MM.1S (cell line): ENCODE measurements around the gene IFNK.

ENCODE experiments used
- DNase-seq: peaks from one replicate; pipeline ENCODE4 v3.0.0-alpha.2; 2015
- H2AFZ ChIP-seq: fragments of 300-600 bp; sonication (generic); 2 replicates; pipeline ENCODE4 v1.6.0; 2016; ENCODE audit warnings: antibody characterized with exemption, low read length
- H3F3A ChIP-seq: fragments of 300-600 bp; sonication (generic); 2 replicates; pipeline ENCODE4 v1.6.1; 2016; ENCODE audit warnings: mild to moderate bottlenecking, antibody characterized with exemption, low read length, moderate library complexity, mixed read lengths; ENCODE audit not compliant: insufficient read depth
- H3K27ac ChIP-seq: fragments of 300-600 bp; sonication (generic); 2 replicates; pipeline ENCODE4 v1.5.1; 2016; ENCODE audit warnings: mild to moderate bottlenecking, low read length
- H3K27me3 ChIP-seq: fragments of 300-600 bp; sonication (generic); replicated peaks from 2 replicates; pipeline ENCODE4 v1.6.0; 2016; ENCODE audit warnings: low read length; ENCODE audit not compliant: insufficient read depth
- H3K36me3 ChIP-seq: fragments of 300-600 bp; sonication (generic); replicated peaks from 2 replicates; pipeline ENCODE4 v1.6.1; 2016; ENCODE audit warnings: mild to moderate bottlenecking, low read length, mixed read lengths; ENCODE audit not compliant: insufficient read depth
- H3K4me1 ChIP-seq: fragments of 300-600 bp; sonication (generic); 2 replicates; pipeline ENCODE4 v1.6.1; 2016; ENCODE audit warnings: low read length, mixed read lengths
- H3K4me2 ChIP-seq: fragments of 300-600 bp; sonication (generic); 2 replicates; pipeline ENCODE4 v1.6.0; 2016; ENCODE audit warnings: low read depth, low read length
- H3K4me3 ChIP-seq: fragments of 300-600 bp; sonication (generic); 2 replicates; pipeline ENCODE4 v1.5.1; 2016; ENCODE audit warnings: low read length, mixed read lengths
- H3K79me2 ChIP-seq: fragments of 300-600 bp; sonication (generic); 2 replicates; pipeline ENCODE4 v1.6.1; 2016; ENCODE audit warnings: mixed run types, low read length, mixed read lengths
- H3K9ac ChIP-seq: fragments of 300-600 bp; sonication (generic); 2 replicates; pipeline ENCODE4 v1.6.1; 2016; ENCODE audit warnings: low read length, mixed read lengths
- H3K9me2 ChIP-seq: fragments of 300-600 bp; sonication (generic); replicated peaks from 2 replicates; pipeline ENCODE4 v1.6.1; 2016; ENCODE audit warnings: mild to moderate bottlenecking, low read length, mixed read lengths; ENCODE audit not compliant: insufficient read depth
- H3K9me3 ChIP-seq: fragments of 300-600 bp; sonication (generic); replicated peaks from 2 replicates; pipeline ENCODE4 v1.6.1; 2016; ENCODE audit warnings: mild to moderate bottlenecking, low read length, mixed read lengths; ENCODE audit not compliant: insufficient read depth
- H4K20me1 ChIP-seq: fragments of 300-600 bp; sonication (generic); 2 replicates; pipeline ENCODE4 v1.6.1; 2016; ENCODE audit warnings: mild to moderate bottlenecking, low read length, moderate library complexity, mixed read lengths; ENCODE audit not compliant: insufficient read depth
- CTCF ChIP-seq: fragments of 300-600 bp; sonication (generic); IDR thresholded peaks from 2 replicates; pipeline ENCODE4 v1.5.1; 2016; ENCODE audit warnings: antibody characterized with exemption, low read length, mixed read lengths
- EZH2 ChIP-seq: fragments of 300-600 bp; sonication (generic); optimal IDR thresholded peaks from 2 replicates; pipeline ENCODE3; 2017; ENCODE audit warnings: low read depth, mild to moderate bottlenecking, antibody characterized with exemption, low read length, mixed read lengths
- EZH2phosphoT487 ChIP-seq: fragments of 300-600 bp; sonication (generic); IDR thresholded peaks from 2 replicates; pipeline ENCODE4 v1.6.1; 2018; ENCODE audit warnings: antibody characterized with exemption, low read length

The IFNK gene

GRCh38 chr9:27519466-27520465, 4.3 kb upstream of the IFNK start:
- no peak for TF ChIP-seq EZH2
- Histone ChIP-seq H3K36me3 (no peaks in the 10 kb centered on the region), H3K27ac (no peak overlapping the region), H3K9me2 (no peaks in the 10 kb centered on the region), H2AFZ (no peak overlapping the region), H3K4me3 (no peak overlapping the region), H3F3A (no peaks in the 10 kb centered on the region), H3K9me3 (no peaks in the 10 kb centered on the region), H3K4me2 (no peak overlapping the region), H3K79me2 (no peaks in the 10 kb centered on the region), H3K4me1 (no peaks in the 10 kb centered on the region), H4K20me1 (no peaks in the 10 kb centered on the region), H3K27me3 (no peaks in the 10 kb centered on the region), H3K9ac (no peak overlapping the region)
- no peak for DNase-seq

GRCh38 chr9:27520986-27521385, 3.1 kb upstream of the IFNK start:
- TF ChIP-seq EZH2 (no peak), EZH2phosphoT487 (no peak), CTCF (no peak)
- Histone ChIP-seq H3K79me2 (no peaks in the 10 kb centered on the region), H3K9me3 (no peaks in the 10 kb centered on the region), H3K9me2 (no peaks in the 10 kb centered on the region), H3K4me3 (no peak overlapping the region), H4K20me1 (no peaks in the 10 kb centered on the region), H3K9ac (no peak overlapping the region), H3K4me1 (no peaks in the 10 kb centered on the region), H3K4me2 (no peak overlapping the region), H3K27me3 (no peaks in the 10 kb centered on the region), H2AFZ (no peak overlapping the region), H3F3A (no peaks in the 10 kb centered on the region), H3K27ac (no peak overlapping the region), H3K36me3 (no peaks in the 10 kb centered on the region)
- DNase-seq, result no peak

GRCh38 chr9:27523141-27523540, 949 bp upstream of the IFNK start:
- no peak for TF ChIP-seq EZH2phosphoT487
- Histone ChIP-seq H3K79me2 (no peaks in the 10 kb centered on the region), H4K20me1 (no peaks in the 10 kb centered on the region), H3K27me3 (no peaks in the 10 kb centered on the region), H3F3A (no peaks in the 10 kb centered on the region), H2AFZ (no peak overlapping the region), H3K9ac (no peak overlapping the region), H3K9me3 (no peaks in the 10 kb centered on the region), H3K4me1 (no peaks in the 10 kb centered on the region), H3K4me2 (no peak overlapping the region), H3K27ac (no peak overlapping the region), H3K9me2 (no peaks in the 10 kb centered on the region), H3K36me3 (no peaks in the 10 kb centered on the region), H3K4me3 (no peak overlapping the region)
- DNase-seq, result no peak

- H3K9ac ChIP-seq, result no peak overlapping the region
- H3K4me1 ChIP-seq, result no peaks in the 10 kb centered on the region
- H3K79me2 ChIP-seq, result no peaks in the 10 kb centered on the region
- no peak overlapping the region for H3K27ac ChIP-seq
- no peak overlapping the region for H3K4me3 ChIP-seq
- H4K20me1 ChIP-seq, result no peaks in the 10 kb centered on the region
- H3K9me3 ChIP-seq, result no peaks in the 10 kb centered on the region
- no peaks in the 10 kb centered on the region for H3K36me3 ChIP-seq
- DNase-seq, result no peak
- no peaks in the 10 kb centered on the region for H3K27me3 ChIP-seq
- no peak overlapping the region for H2AFZ ChIP-seq
- H3F3A ChIP-seq, result no peaks in the 10 kb centered on the region
- no peak overlapping the region for H3K4me2 ChIP-seq
- H3K9me2 ChIP-seq, result no peaks in the 10 kb centered on the region
- TF ChIP-seq EZH2phosphoT487 (no peak), CTCF (no peak), EZH2 (no peak)
These were observed 3.6 kb downstream of the IFNK start for GRCh38 chr9:27527702-27528075.
